HG03066 (cell line): ENCODE results near the gene MEX3D.

Experiments used
- ATAC-seq: cut with Tn5 transposase; IDR thresholded peaks from one replicate; pipeline ENCODE4 v1.9.1; 2021; ENCODE audit warnings: low read depth; ENCODE audit not compliant: unreplicated experiment

Gene MEX3D

DNA sequence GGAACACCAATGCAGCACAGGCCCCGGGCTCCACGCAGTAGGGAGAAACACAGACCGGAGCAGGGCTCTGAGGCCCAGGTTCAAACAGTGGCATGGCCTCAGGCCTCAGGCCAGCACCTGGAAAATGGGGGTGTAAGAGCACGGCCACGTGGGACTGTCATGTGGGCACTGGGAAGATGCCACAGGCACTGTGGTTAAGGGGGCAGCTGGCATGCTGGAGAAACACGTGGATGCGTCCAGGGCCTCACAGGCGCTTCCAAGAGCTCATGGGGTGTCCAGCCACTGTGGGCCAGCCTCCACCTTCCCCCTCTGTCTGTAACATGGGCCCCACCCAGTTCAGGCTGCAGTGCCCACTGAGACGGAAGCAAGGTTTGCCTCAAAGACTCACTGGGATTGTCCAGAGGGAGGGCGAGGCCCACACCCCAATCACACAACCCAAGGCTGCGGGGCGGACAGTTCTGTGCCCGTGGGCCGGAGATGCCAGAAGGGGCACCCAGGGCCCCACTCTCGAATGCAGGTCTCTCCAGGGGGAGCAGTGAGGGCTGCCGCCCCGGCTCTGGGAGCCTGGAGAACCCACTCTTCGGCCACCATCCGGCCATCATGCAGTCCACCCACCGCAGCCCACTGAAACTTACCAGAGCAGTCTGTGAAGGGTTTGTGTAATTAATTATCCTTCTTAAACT is 30.8 kb upstream of the MEX3D start:
- ATAC-seq = no peak

DNA sequence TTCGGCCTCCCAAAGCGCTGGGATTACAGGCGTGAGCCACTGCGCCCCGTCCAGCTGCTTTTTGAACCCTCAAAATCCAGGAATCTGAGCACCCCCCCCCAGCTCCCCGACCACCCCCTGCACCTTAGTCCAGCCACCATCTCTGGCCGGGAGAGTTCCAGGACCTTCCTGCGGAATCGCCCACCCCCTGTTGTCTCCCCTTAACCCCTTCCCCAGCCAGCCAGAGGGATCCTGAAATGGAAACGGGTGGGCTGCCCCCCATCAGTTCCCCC is 25.3 kb upstream of the MEX3D start:
- ATAC-seq = no peak

GRCh38 chr19:1592755-1593500 is 24.8 kb upstream of the MEX3D start, which contains the start of gene MBD3:
MBD3 (minus strand) TSS chr19:1592865; CDS start chr19:1592631, 234 bp downstream.
- ATAC-seq = peak; percentile 60

DNA sequence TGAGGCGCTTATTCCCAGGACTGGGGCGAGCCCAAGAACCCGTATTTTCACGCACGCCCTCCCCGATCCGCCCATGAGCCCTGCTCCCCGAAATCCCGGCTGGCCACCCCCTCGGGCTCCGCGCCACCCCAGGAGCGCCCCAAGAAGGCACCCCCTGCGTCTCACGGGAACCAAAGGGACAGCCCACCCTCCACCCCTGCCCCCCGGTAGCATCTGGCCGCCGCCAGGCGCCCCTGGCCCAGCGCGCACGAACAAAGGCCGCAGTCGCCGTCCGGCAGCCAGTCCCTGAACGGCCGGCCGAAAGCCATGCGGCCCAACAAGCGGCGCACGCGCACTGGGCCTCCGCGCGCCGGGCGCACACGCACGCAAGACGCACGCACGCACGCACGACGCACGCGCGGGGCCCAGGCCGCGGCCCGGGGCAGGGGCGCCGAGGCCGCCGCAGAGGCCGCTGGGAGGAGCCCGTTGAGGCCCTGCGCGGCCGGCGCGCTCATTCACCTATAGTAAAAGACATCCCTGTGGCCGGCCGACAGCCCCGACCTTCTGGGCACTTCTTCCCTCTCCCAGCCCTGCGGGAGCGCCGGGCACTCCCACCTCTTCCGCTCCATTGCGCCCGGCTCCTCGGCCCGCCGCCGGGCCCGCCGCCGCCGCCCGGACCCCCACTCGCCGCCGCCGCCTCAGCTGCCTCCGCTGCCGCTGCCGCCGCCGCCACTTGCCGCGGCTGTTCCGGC is 24.1 kb upstream of the MEX3D start:
- peak; percentile 53 for ATAC-seq

- no peak for ATAC-seq
Observed at GRCh38 chr19:1591421-1592023, 23.4 kb upstream of the MEX3D start.

- no peak for ATAC-seq
Observed at GRCh38 chr19:1590641-1591397, 22.7 kb upstream of the MEX3D start.

- no peak for ATAC-seq
Observed at GRCh38 chr19:1587872-1588271, 19.7 kb upstream of the MEX3D start.

- no peak for ATAC-seq
Observed at GRCh38 chr19:1585243-1585580, 17.1 kb upstream of the MEX3D start.

GRCh38 chr19:1584500-1585242 is 16.5 kb upstream of the MEX3D start:
- no peak for ATAC-seq

- no peak for ATAC-seq
Observed at GRCh38 chr19:1582201-1582600, 14.1 kb upstream of the MEX3D start.

GRCh38 chr19:1580957-1581356 is 12.8 kb upstream of the MEX3D start:
- ATAC-seq = no peak

- no peak for ATAC-seq
Observed at GRCh38 chr19:1580382-1580781, 12.3 kb upstream of the MEX3D start.

DNA sequence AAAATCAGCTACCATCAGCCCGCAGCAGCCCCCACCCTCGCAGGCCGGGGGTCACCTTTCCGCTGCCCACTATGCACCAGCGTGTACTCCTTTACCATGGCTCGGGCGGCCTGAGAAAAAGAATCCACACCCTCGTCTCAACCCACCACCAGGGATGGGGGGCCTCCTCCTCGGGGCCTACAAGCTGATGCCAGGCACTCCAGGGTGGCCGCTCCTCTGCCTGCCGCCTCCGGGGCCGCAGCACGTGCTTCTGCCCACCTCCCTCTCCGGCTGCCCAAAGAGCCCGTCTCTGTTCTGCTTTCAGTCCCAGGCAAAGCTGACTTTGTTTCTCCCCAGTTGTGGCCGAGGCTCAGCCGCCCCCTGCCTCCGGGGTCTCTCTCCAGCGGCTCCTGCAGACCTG is 11.1 kb upstream of the MEX3D start:
- no peak for ATAC-seq

- ATAC-seq = no peak
Observed at GRCh38 chr19:1577929-1578618, 9.9 kb upstream of the MEX3D start.

DNA sequence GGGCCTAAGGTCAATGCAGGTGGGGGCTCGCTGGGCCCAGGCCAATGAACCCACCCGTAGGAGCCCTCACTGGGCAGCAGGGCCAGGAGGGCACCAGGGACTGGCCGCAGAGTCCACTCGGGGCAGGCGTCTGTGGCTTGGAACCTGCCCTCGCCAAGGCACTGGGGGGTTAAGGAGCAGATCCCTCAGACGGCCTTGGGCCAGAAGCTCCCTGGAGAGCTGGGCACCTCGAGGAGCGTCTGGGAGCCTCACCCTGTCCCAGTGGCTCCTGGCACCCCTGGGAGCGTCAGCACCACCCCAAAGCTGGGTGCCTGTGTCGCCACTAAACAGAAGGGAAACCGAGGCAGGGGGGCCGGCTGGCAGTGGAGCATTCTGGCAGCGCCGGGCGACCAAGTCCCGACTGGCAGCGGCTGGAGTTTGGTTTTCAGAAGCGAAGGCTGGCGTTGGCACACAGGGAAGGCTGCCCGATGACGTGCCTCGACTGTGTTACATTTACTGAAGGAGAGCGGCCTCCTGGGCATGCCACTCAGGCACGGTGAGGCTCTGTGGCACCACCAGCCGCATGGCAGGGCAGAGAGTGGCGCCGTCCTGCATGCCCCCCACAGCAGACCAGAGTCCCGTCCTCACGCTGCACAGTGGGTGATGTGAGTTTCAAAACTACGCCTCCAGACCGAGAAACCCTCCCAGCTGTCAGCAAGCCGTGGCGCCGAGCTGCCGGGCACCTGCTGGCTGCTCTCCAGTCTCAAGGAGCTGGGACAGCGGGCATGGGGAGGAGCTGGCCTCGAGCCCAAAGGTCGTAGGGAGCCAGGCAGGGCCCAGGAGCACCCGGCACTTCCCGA is 9.2 kb upstream of the MEX3D start:
- no peak for ATAC-seq

DNA sequence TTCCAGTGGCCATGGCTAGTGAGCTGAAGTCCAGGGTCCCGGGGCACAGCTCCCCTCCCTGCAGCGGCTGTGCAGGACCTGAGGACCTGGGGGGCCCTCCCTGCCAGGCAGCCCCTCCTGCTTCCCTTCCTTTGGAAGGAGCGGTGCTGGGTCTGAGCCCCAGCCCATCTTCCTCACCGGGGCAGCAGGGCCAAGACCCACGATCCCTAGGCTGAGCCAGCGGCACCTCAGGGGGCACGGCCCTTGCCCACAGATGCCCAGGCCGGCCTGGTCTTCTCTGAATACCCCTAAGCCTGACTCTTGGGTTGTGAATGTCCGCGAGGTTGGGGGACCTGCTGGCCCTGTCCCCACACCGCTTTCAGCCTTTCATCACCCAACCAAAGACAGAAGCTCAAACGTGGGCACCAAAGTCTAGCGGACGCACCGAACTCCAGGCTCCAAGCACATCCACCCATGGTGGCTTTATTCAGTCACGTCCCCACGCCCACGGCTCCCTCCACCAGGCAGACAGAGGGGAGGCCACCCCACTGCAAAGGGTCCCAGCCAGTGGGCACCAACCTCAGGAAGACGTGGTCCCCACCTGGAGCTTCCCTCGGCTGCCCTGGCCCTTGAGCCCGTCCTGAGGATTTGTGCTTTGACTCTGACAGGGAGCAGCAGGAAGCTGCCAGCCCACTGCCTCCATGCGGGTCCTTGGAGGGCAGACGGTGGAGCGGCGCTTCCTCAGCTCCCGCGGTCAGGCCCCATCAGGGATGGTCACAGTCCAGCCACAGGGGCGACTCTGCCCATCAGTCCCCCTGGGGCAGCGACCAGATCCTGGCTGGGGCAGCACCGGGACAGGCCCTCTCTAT is 8.3 kb upstream of the MEX3D start:
- ATAC-seq = no peak

DNA sequence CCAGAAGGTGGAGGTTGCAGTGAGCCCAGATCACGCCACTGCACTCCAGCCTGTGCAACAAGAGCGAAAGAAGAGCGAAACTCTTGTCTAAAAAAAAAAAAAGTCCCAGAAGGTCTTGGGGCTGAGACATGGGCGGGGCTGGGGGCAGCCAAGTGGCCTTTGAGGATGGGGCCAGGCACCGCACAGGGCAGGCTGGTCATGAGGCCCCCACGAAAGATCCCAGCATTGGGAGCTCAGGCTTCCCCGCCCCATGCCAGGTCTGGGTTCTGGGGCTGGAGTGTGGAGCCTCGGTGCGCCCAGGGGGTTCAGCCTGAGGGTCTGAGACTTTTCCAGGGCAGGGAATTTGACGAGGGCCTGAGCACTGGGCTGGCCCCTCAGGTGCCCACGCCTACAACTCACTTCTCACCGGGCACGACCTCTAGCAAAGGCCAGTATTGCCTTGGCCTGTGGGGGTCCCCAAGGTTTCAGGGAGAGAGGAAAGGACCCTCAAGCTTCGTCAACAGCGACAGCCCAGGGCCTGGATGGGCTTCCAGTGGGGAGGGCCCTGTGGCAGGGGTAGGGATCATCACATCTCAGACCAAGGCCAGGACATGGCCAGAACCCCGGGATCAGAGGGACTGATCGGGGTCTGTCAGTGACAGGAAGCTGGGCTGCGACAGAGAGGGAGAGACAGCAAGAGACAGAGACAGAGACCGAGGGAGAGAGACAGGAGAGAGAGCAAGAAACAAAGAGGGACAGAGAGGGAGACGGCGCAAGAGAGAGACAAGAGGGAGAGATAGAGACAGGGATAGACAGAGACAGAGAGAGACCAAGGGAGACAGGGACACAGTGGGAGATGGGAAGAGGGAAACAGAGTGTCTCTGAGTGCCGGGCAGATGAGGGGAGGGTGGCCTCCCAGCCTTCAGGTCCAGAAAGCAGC is 7.5 kb upstream of the MEX3D start:
- no peak for ATAC-seq
